ENCODE measurements around the gene MSX2. TPM values are rescaled to one million over a fixed set of nuclear protein-coding genes. Genes with fewer than 3 reads are reported as not detected.

MSX2 gene
- total and polyA plus RNA-seq, 2 of the 8 experiments (the other 6 are each of a cell fraction or from before 2014, with no cell fraction given) = 0.24 to 0.47 TPM

- Histone ChIP-seq H2AK5ac (ENCODE audit: low read depth, low read length) (no peak overlapping the region), H3K36me3 (ENCODE audit: control insufficient read depth in 2 of 4, insufficient read depth in 4 of 4, low read length in 3 of 4) (no peaks in the 10 kb centered on the region), H3K27ac (ENCODE audit: low read depth, low read length) (no peak overlapping the region), H4K5ac (ENCODE audit: insufficient read length, low read depth, low read length) (no peak overlapping the region), H4K20me1 (replicated peaks in 1 of 2; ENCODE audit: control insufficient read depth in 1 of 2, insufficient read depth in 2 of 2, low read length in 2 of 2) (no peaks in the 10 kb centered on the region), H2AFZ (ENCODE audit: low read length) (no peak overlapping the region), H3K14ac (ENCODE audit: insufficient read length) (no peak overlapping the region), H3K18ac (ENCODE audit: extremely low read depth, low read length) (no peak overlapping the region), H2BK120ac (replicated peaks; ENCODE audit: low read depth, low read length) (no peak overlapping the region), H3K4me1 (replicated peaks in 1 of 4; ENCODE audit: control insufficient read depth in 3 of 4, insufficient read depth in 4 of 4, low read length in 3 of 4) (no peaks in the 10 kb centered on the region), H3K4me2 (ENCODE audit: insufficient read depth in 1 of 2, low read depth in 2 of 2, low read length in 2 of 2) (no peak overlapping the region), H3K4me3 (ENCODE audit: extremely low read depth in 1 of 4, insufficient read depth in 2 of 4, low read depth in 3 of 4, low read length in 4 of 4) (no peak overlapping the region), H3K56ac (replicated peaks; ENCODE audit: insufficient read length, low read depth, low read length) (no peak overlapping the region), H2BK15ac (ENCODE audit: low read length) (no peak overlapping the region), H4K91ac (replicated peaks; ENCODE audit: insufficient read length, low read length) (no peak overlapping the region), H3K23ac (ENCODE audit: insufficient read length) (no peak overlapping the region), H3K27me3 (replicated peaks in 1 of 4; ENCODE audit: control insufficient read depth in 3 of 4, extremely low read depth in 1 of 4, insufficient read depth in 3 of 4, low read length in 3 of 4) (no peaks in the 10 kb centered on the region; a peak in 1 of 7 replicates), H3K79me1 (ENCODE audit: low read depth, low read length) (no peaks in the 10 kb centered on the region), H2BK5ac (ENCODE audit: low read depth, low read length) (no peak overlapping the region), H3K79me2 (ENCODE audit: control insufficient read depth in 1 of 2, insufficient read depth in 2 of 2, low read length in 2 of 2) (no peaks in the 10 kb centered on the region), H3K4ac (replicated peaks; ENCODE audit: insufficient read length, low read depth, low read length) (no peak overlapping the region), H3K23me2 (ENCODE audit: low read depth, low read length) (no peaks in the 10 kb centered on the region), H2BK20ac (ENCODE audit: low read length) (no peak overlapping the region), H4K8ac (ENCODE audit: extremely low read depth, insufficient read depth, low read length) (no peak overlapping the region), H3K9me3 (ENCODE audit: insufficient read depth in 2 of 2, low read depth in 1 of 2, low read length in 1 of 2) (no peaks in the 10 kb centered on the region), H3K9ac (replicated peaks in 1 of 4; ENCODE audit: extremely low read depth in 1 of 4, low read depth in 3 of 4, low read length in 3 of 4) (no peak overlapping the region), H2BK12ac (ENCODE audit: low read depth, low read length) (no peak overlapping the region)
- ChIA-PET CTCF (ENCODE audit: partially characterized antibody) (no interaction called here), POLR2A (ENCODE audit: partially characterized antibody) (no interaction called here)
- DNase-seq (ENCODE audit: low read depth in 1 of 2, low spot score in 2 of 2) (no peak), FAIRE-seq (no peak)
- WGBS, 2 experiments (ENCODE audit: extremely low coverage in 1 of 2, insufficient coverage in 1 of 2, insufficient read length in 1 of 2, insufficient replicate concordance in 2 of 2, low coverage in 1 of 2, low lambda C conversion rate in 2 of 2, missing lambda C conversion rate in 1 of 2) = 91% methylated on average over 11 of the region's 11 CpGs; no CpG with 5 or more reads in 1 of the 2 experiments
- no peak for TF ChIP-seq PHF8 (conservative IDR thresholded peaks at IDR 0.05; ENCODE audit: low read depth, low read length)
- TF ChIP-seq CBX5 (IDR thresholded peaks at IDR 0.05; ENCODE audit: low read depth, low read length) = no peak
- no peak for TF ChIP-seq BACH1 (IDR thresholded peaks at IDR 0.05; ENCODE audit: low read length)
- TF ChIP-seq KDM1A (IDR thresholded peaks at IDR 0.05; ENCODE audit: borderline replicate concordance, low read length) = no peak
Measured at GRCh38 chr5:174707671-174708070, 16.7 kb upstream of the MSX2 start.
